AG04450 (cell line): ENCODE results near the gene PDXP. TPM values are rescaled to one million over a fixed set of nuclear protein-coding genes. Genes with fewer than 3 reads are reported as not detected.
A peak's percentile ranks its signal among the peaks of the same experiment; 100 is the strongest.

Source experiments
- CTCF ChIA-PET: fragments of 300-600, 350-600 bp; formaldehyde crosslinking; extraction: SDS; loops from one replicate; lab custom pipeline; 2022; ENCODE audit warnings: antibody characterized with exemption, inconsistent platforms; lab: Charles Lee
- POLR2A ChIA-PET: fragments of 350-600 bp; formaldehyde crosslinking; extraction: SDS; loops from one replicate; lab custom pipeline; 2021; ENCODE audit warnings: antibody characterized with exemption, inconsistent platforms; lab: Yijun Ruan, JAX
- DNase-seq: peaks from one replicate; pipeline ENCODE4 v3.0.0-alpha.2; 2011; ENCODE audit warnings: low read depth, low spot score
- H3K27ac ChIP-seq: one replicate; pipeline ENCODE4 v1.5.1; 2012; ENCODE audit warnings: low read depth, low read length, control low read depth
- H3K27me3 ChIP-seq: one replicate; pipeline ENCODE4 v1.6.0; 2012; ENCODE audit warnings: low read length; ENCODE audit not compliant: control insufficient read depth, insufficient read depth
- H3K4me3 ChIP-seq: 2 replicates; pipeline ENCODE4 v1.5.1; 2011; ENCODE audit warnings: mild to moderate bottlenecking, low read depth, low read length, control low read depth
- H3K9me3 ChIP-seq: 2 replicates; pipeline ENCODE4 v1.5.1; 2012; ENCODE audit warnings: low read length; ENCODE audit not compliant: control insufficient read depth, insufficient read depth
- polyA plus RNA-seq: library from polyadenylated mRNA; depleted of rRNA; stranded (reverse); fragments of >200 nt; gene quantifications from 2 replicates; pipeline ENCODE4 v1.2.3, GENCODE V29; 2011
- TF ChIP-seq, protein P1 (sequence below): IDR thresholded peaks from 2 replicates; pipeline ENCODE4 v1.5.1; 2011; ENCODE audit warnings: low read depth, low read length, control low read depth, inconsistent platforms

The PDXP gene
- polyA plus RNA-seq, 1 experiment: 11.7 TPM

- no peaks in the 10 kb centered on the region for H3K9me3 ChIP-seq
- POLR2A ChIA-PET: interaction anchor here (0.7 to 3.2 kb wide), 8 partner anchors 9 to 47 kb away, joined by 3 to 24 read pairs (median 8); partner anchors contain the start of genes GGA1, LGALS1 and PDXP
- TF ChIP-seq, protein P1, sequence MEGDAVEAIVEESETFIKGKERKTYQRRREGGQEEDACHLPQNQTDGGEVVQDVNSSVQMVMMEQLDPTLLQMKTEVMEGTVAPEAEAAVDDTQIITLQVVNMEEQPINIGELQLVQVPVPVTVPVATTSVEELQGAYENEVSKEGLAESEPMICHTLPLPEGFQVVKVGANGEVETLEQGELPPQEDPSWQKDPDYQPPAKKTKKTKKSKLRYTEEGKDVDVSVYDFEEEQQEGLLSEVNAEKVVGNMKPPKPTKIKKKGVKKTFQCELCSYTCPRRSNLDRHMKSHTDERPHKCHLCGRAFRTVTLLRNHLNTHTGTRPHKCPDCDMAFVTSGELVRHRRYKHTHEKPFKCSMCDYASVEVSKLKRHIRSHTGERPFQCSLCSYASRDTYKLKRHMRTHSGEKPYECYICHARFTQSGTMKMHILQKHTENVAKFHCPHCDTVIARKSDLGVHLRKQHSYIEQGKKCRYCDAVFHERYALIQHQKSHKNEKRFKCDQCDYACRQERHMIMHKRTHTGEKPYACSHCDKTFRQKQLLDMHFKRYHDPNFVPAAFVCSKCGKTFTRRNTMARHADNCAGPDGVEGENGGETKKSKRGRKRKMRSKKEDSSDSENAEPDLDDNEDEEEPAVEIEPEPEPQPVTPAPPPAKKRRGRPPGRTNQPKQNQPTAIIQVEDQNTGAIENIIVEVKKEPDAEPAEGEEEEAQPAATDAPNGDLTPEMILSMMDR: peak; percentile 37
- CTCF ChIA-PET: interaction anchor here (0.8 to 4.8 kb wide), 9 partner anchors 8 to 73 kb away, joined by 3 to 57 read pairs (median 5); no protein-coding TSS in a partner anchor
- DNase-seq: no peak
- peak overlapping the region; percentile 29 for H3K4me3 ChIP-seq
- peak overlapping the region; percentile 91 for H3K27ac ChIP-seq
- no peaks in the 10 kb centered on the region for H3K27me3 ChIP-seq
Observed at GRCh38 chr22:37634417-37634924, 24.1 kb upstream of the PDXP start.

DNA sequence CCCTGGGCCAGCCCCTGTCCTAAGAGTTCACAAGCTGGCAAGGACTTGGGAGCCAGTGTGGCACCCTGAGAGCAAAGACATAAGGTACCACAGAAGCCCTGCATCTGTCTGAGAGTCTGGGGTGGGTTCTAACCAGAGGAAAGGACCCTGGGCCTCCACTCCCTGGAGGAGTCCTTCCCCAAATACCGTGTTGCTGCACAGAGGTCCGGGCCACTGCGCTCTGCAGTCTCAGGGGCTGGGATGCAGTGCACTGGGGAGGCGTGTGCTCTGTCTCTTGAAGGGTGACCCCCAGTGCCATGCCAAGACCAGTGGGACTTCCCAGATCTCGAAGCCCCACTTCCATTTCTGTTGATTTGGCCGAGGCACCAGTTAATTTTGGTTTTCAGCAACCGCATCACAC lies 23.4 kb upstream of the PDXP start:
- Histone ChIP-seq H3K27ac (peak overlapping the region; percentile 91), H3K4me3 (no peak overlapping the region), H3K27me3 (no peaks in the 10 kb centered on the region), H3K9me3 (no peaks in the 10 kb centered on the region)
- no peak for DNase-seq
- ChIA-PET CTCF (interaction anchor here (0.7 to 4.8 kb wide), 4 partner anchors 8 to 48 kb away, joined by 3 to 57 read pairs (median 4); no protein-coding TSS in a partner anchor), POLR2A (interaction anchor here (1.8 to 3.2 kb wide), 2 partner anchors 8 to 23 kb away, joined by 10 to 14 read pairs; partner anchors contain the start of gene PDXP)
- TF ChIP-seq, protein P1: no peak

- DNase-seq: no peak
- H3K9me3 ChIP-seq: no peaks in the 10 kb centered on the region
- H3K27ac ChIP-seq: no peak overlapping the region
- POLR2A ChIA-PET: interaction anchor here (0.6 to 2.2 kb wide), 4 partner anchors 22 to 46 kb away, joined by 3 to 9 read pairs (median 4); partner anchors contain the start of genes GGA1, LGALS1 and PDXP
- TF ChIP-seq, protein P1: peak; percentile 61
- no peak overlapping the region for H3K4me3 ChIP-seq
- H3K27me3 ChIP-seq: no peaks in the 10 kb centered on the region
- CTCF ChIA-PET: interaction anchor here (0.7 to 1.5 kb wide), 5 partner anchors 11 to 45 kb away, joined by 3 to 6 read pairs (median 4); no protein-coding TSS in a partner anchor
Observed at GRCh38 chr22:37636186-37636948, 22.2 kb upstream of the PDXP start.

DNA sequence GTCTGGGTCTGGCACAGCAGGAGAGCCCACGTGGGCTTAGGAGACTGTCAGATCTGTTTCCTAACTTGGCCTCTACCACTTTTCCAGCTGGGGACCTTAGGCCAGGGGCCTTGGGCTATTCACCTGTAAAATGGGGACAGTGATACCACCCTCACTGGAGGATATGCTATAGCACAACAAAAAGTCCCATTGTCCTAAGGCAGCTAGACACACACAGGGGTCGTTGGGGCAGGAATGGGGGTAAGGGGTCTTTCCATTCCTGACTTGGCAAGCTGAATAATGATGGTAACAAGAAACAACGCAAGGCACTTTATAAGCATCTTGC lies 21.6 kb upstream of the PDXP start:
- no peak for DNase-seq
- no peak overlapping the region for H3K4me3 ChIP-seq
- H3K27me3 ChIP-seq: no peaks in the 10 kb centered on the region
- ChIA-PET CTCF (interaction anchor here (0.7 to 1.5 kb wide), 5 partner anchors 12 to 44 kb away, joined by 3 to 5 read pairs (median 3); no protein-coding TSS in a partner anchor), POLR2A (interaction anchor here (0.6 to 2.2 kb wide), 4 partner anchors 21 to 46 kb away, joined by 3 to 9 read pairs (median 4); partner anchors contain the start of genes GGA1, LGALS1 and PDXP)
- H3K27ac ChIP-seq: no peak overlapping the region
- TF ChIP-seq, protein P1: no peak
- no peaks in the 10 kb centered on the region for H3K9me3 ChIP-seq
